Activated gamma-delta T cell treated with anti-CD3 and anti-CD28 coated beads, Interleukin-2, amount 50 U/mL, for 16 hours (primary cell): ENCODE data around the gene MED13L.
"Not testable (repeated sequence)": the region's sequence is repeated elsewhere in the genome, so short reads cannot be mapped to it uniquely, and the experiment has no call there.

Experiments
- DNase-seq: peaks from one replicate; pipeline ENCODE4 v3.0.0-alpha.2; 2020; ENCODE audit warnings: low read depth

Gene MED13L

GRCh38 chr12:116150452-116150851 lies 127.0 kb downstream of the MED13L start:
- DNase-seq: no peak

GRCh38 chr12:116150001-116150400 lies 127.5 kb downstream of the MED13L start:
- DNase-seq: no peak

GRCh38 chr12:116148844-116149243 lies 128.6 kb downstream of the MED13L start:
- DNase-seq: no peak

- DNase-seq: no peak
These were observed 131.1 kb downstream of the MED13L start for GRCh38 chr12:116146386-116146785.

GRCh38 chr12:116145451-116145850 lies 132.0 kb downstream of the MED13L start:
- no peak for DNase-seq

GRCh38 chr12:116144384-116144783 lies 133.1 kb downstream of the MED13L start:
- DNase-seq: no peak

GRCh38 chr12:116143909-116144308 lies 133.6 kb downstream of the MED13L start:
- no peak for DNase-seq

- DNase-seq: no peak
These were observed 134.3 kb downstream of the MED13L start for GRCh38 chr12:116142936-116143898.

GRCh38 chr12:116141833-116142162 lies 135.7 kb downstream of the MED13L start:
- DNase-seq: no peak

- no peak for DNase-seq
These were observed 136.2 kb downstream of the MED13L start for GRCh38 chr12:116141110-116141832.

- no peak for DNase-seq
These were observed 137.0 kb downstream of the MED13L start for GRCh38 chr12:116140529-116140928.

GRCh38 chr12:116138781-116139180 lies 138.7 kb downstream of the MED13L start:
- DNase-seq: no peak

GRCh38 chr12:116138364-116138763 lies 139.1 kb downstream of the MED13L start:
- no peak for DNase-seq

- no peak for DNase-seq
These were observed 140.2 kb downstream of the MED13L start for GRCh38 chr12:116137318-116137717.

GRCh38 chr12:116136340-116136739 lies 141.2 kb downstream of the MED13L start:
- DNase-seq: no peak

- no peak for DNase-seq
These were observed 142.1 kb downstream of the MED13L start for GRCh38 chr12:116135209-116135930.

- no peak for DNase-seq
These were observed 143.8 kb downstream of the MED13L start for GRCh38 chr12:116133636-116134214.

GRCh38 chr12:116133149-116133548 lies 144.3 kb downstream of the MED13L start:
- DNase-seq: no peak

GRCh38 chr12:116131987-116132386 lies 145.5 kb downstream of the MED13L start:
- not testable (repeated sequence) for DNase-seq

GRCh38 chr12:116131176-116131575 lies 146.3 kb downstream of the MED13L start:
- no peak for DNase-seq

GRCh38 chr12:116130431-116130830 lies 147.1 kb downstream of the MED13L start:
- no peak for DNase-seq

GRCh38 chr12:116128779-116129178 lies 148.7 kb downstream of the MED13L start:
- no peak for DNase-seq
